ENCODE data around the gene LYPD8.
"Not testable (repeated sequence)": the region's sequence is repeated elsewhere in the genome, so short reads cannot be mapped to it uniquely, and the experiment has no call there.

LYPD8 gene, protein sequence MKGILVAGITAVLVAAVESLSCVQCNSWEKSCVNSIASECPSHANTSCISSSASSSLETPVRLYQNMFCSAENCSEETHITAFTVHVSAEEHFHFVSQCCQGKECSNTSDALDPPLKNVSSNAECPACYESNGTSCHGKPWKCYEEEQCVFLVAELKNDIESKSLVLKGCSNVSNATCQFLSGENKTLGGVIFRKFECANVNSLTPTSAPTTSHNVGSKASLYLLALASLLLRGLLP

GRCh38 chr1:248755517-248755916 is at the start of gene LYPD8:
Gene LYPD8, minus strand, starts transcription at chr1:248755759. Its CDS starts 4,678 bp downstream, at chr1:248751081.
- peaks cover 14% of the 10 kb centered on the region; the same call in 1 of the 2 replicates for H3K9me3 ChIP-seq (ENCODE audit: insufficient read depth, low read length)
- no peaks in the 10 kb centered on the region for H3K79me2 ChIP-seq (ENCODE audit: insufficient read depth, low read length)
- TF ChIP-seq, protein P1, sequence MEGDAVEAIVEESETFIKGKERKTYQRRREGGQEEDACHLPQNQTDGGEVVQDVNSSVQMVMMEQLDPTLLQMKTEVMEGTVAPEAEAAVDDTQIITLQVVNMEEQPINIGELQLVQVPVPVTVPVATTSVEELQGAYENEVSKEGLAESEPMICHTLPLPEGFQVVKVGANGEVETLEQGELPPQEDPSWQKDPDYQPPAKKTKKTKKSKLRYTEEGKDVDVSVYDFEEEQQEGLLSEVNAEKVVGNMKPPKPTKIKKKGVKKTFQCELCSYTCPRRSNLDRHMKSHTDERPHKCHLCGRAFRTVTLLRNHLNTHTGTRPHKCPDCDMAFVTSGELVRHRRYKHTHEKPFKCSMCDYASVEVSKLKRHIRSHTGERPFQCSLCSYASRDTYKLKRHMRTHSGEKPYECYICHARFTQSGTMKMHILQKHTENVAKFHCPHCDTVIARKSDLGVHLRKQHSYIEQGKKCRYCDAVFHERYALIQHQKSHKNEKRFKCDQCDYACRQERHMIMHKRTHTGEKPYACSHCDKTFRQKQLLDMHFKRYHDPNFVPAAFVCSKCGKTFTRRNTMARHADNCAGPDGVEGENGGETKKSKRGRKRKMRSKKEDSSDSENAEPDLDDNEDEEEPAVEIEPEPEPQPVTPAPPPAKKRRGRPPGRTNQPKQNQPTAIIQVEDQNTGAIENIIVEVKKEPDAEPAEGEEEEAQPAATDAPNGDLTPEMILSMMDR (IDR thresholded peaks at IDR 0.05; ENCODE audit: insufficient read depth, low read length, poor library complexity, severe bottlenecking): no peak
- TF ChIP-seq EZH2phosphoT487 (conservative IDR thresholded peaks at IDR 0.05; ENCODE audit: low read length): no peak

GRCh38 chr1:248804771-248805681 is 49.5 kb upstream of the LYPD8 start:
- Histone ChIP-seq H3K27ac (ENCODE audit: low read depth, low read length) (no peak overlapping the region), H3K4me2 (ENCODE audit: low read depth, low read length, poor library complexity, severe bottlenecking) (peak overlapping the region; percentile 32), H3K36me3 (ENCODE audit: low read length) (no peaks in the 10 kb centered on the region), H3K9me3 (ENCODE audit: insufficient read depth, low read length) (no peaks in the 10 kb centered on the region), H3F3A (ENCODE audit: insufficient read depth) (no peaks in the 10 kb centered on the region), H4K20me1 (ENCODE audit: low read depth, low read length) (no peaks in the 10 kb centered on the region), H3K27me3 (ENCODE audit: low read length) (no peaks in the 10 kb centered on the region), H2AFZ (ENCODE audit: low read depth, low read length, severe bottlenecking) (no peak overlapping the region), H3K4me3 (ENCODE audit: insufficient read depth, low read length, poor library complexity, severe bottlenecking) (no peak overlapping the region), H3K79me2 (ENCODE audit: insufficient read depth, low read length) (no peaks in the 10 kb centered on the region), H3K9ac (ENCODE audit: low read length) (no peak overlapping the region), H3K9me2 (replicated peaks; ENCODE audit: insufficient read depth, low read length) (no peaks in the 10 kb centered on the region)
- TF ChIP-seq, protein P1 (IDR thresholded peaks at IDR 0.05; ENCODE audit: insufficient read depth, low read length, poor library complexity, severe bottlenecking): no peak
- no peak for TF ChIP-seq EZH2phosphoT487 (conservative IDR thresholded peaks at IDR 0.05; ENCODE audit: low read length)

More at GRCh38 chr1:248755517-248755916, at the start of gene LYPD8:
- Histone ChIP-seq H3K9me2 (replicated peaks; ENCODE audit: insufficient read depth, low read length) (no peaks in the 10 kb centered on the region), H3K4me2 (ENCODE audit: low read depth, low read length, poor library complexity, severe bottlenecking) (no peak within 1 kb of the TSS), H3F3A (ENCODE audit: insufficient read depth) (no peaks in the 10 kb centered on the region), H4K20me1 (ENCODE audit: low read depth, low read length) (no peaks in the 10 kb centered on the region), H2AFZ (ENCODE audit: low read depth, low read length, severe bottlenecking) (no peak within 1 kb of the TSS), H3K36me3 (ENCODE audit: low read length) (no peaks in the 10 kb centered on the region), H3K27ac (ENCODE audit: low read depth, low read length) (no peak within 1 kb of the TSS), H3K9ac (ENCODE audit: low read length) (no peak within 1 kb of the TSS), H3K4me3 (ENCODE audit: insufficient read depth, low read length, poor library complexity, severe bottlenecking) (no peak within 1 kb of the TSS), H3K27me3 (ENCODE audit: low read length) (no peaks in the 10 kb centered on the region)

GRCh38 chr1:248803501-248803900 is 47.9 kb upstream of the LYPD8 start:
- not testable (repeated sequence) for H3K9ac ChIP-seq (ENCODE audit: low read length); H3K9me3 ChIP-seq (ENCODE audit: insufficient read depth, low read length); H3K4me3 ChIP-seq (ENCODE audit: insufficient read depth, low read length, poor library complexity, severe bottlenecking); H3K79me2 ChIP-seq (ENCODE audit: insufficient read depth, low read length); H3F3A ChIP-seq (ENCODE audit: insufficient read depth); H2AFZ ChIP-seq (ENCODE audit: low read depth, low read length, severe bottlenecking); H4K20me1 ChIP-seq (ENCODE audit: low read depth, low read length); H3K9me2 ChIP-seq (replicated peaks; ENCODE audit: insufficient read depth, low read length); H3K27me3 ChIP-seq (ENCODE audit: low read length); H3K4me2 ChIP-seq (ENCODE audit: low read depth, low read length, poor library complexity, severe bottlenecking); H3K27ac ChIP-seq (ENCODE audit: low read depth, low read length); H3K36me3 ChIP-seq (ENCODE audit: low read length)

DNA sequence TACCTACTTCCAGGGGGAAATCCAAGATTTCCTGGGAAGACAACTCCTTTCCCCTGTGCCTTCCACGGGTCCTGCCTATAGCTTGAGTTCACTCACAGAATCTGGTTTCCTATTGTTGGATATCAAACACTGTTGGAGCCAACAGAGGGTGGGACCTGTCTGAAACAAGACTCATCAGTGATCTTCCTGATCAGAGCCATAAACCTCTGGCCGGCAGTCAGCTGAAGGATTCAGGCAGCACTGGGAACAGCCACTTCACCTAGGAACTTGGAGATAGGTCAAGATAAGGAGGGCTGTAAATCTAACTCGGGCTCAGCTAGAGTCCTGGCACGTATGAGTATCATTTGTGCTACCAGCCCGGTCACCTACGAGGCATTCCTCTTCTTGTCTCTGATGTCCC is 46.9 kb upstream of the LYPD8 start:
- H3K9ac ChIP-seq (ENCODE audit: low read length): no peak overlapping the region
- TF ChIP-seq EZH2phosphoT487 (conservative IDR thresholded peaks at IDR 0.05; ENCODE audit: low read length): no peak
- TF ChIP-seq, protein P1 (IDR thresholded peaks at IDR 0.05; ENCODE audit: insufficient read depth, low read length, poor library complexity, severe bottlenecking): no peak
- no peaks in the 10 kb centered on the region for H3F3A ChIP-seq (ENCODE audit: insufficient read depth)
- H3K36me3 ChIP-seq (ENCODE audit: low read length): no peaks in the 10 kb centered on the region
- no peaks in the 10 kb centered on the region for H3K9me3 ChIP-seq (ENCODE audit: insufficient read depth, low read length)
- H3K79me2 ChIP-seq (ENCODE audit: insufficient read depth, low read length): no peaks in the 10 kb centered on the region
- no peak overlapping the region for H3K27ac ChIP-seq (ENCODE audit: low read depth, low read length)
- no peak overlapping the region for H2AFZ ChIP-seq (ENCODE audit: low read depth, low read length, severe bottlenecking)
- H4K20me1 ChIP-seq (ENCODE audit: low read depth, low read length): no peaks in the 10 kb centered on the region
- H3K27me3 ChIP-seq (ENCODE audit: low read length): no peaks in the 10 kb centered on the region
- no peak overlapping the region for H3K4me3 ChIP-seq (ENCODE audit: insufficient read depth, low read length, poor library complexity, severe bottlenecking)
- no peak overlapping the region for H3K4me2 ChIP-seq (ENCODE audit: low read depth, low read length, poor library complexity, severe bottlenecking)
- no peaks in the 10 kb centered on the region for H3K9me2 ChIP-seq (replicated peaks; ENCODE audit: insufficient read depth, low read length)
